Stimulated activated naive CD4-positive, alpha-beta T cell (primary cell): Measurements from ENCODE around the gene CERKL.
A peak's percentile ranks its signal among the peaks of the same experiment; 100 is the strongest.

Source experiments
- DNase-seq, 6 experiments: peaks; one replicate each; lab custom pipeline; 2025; lab: John Stamatoyannopoulos, UW

The CERKL gene

DNA sequence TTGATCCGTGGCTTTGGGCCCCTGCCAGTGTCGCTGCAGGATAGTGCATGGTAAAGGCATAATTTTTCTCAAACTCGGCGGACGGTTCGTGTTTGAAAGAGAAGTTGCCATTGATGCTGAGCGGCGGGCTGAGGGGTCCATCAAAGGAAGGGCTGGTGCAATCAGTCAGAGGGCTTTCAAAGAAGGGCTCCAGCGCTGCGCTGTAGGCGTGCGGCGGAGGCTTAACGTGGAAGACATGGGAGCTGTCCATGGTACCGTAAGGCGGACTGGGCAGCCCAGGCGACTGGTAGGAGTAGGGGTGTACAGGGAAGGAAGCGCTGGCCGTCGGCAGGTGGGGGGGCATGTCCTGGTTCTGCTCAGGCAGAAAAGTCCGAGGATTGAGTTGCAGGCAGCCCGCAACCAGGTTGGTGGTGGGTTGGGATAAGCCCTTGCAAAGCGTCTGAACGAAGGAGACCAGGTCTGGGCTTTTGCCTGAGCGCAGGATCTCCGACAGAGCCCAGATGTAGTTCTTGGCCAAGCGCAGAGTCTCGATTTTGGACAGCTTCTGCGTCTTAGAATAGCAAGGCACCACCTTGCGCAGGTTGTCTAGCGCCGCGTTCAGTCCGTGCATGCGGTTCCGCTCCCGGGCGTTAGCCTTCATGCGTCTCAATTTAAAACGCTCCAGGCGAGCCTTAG is 21.1 kb upstream of the CERKL start:
- peak in 5 of 6 experiments; percentile 10 to 59 (median 37) for DNase-seq

DNA sequence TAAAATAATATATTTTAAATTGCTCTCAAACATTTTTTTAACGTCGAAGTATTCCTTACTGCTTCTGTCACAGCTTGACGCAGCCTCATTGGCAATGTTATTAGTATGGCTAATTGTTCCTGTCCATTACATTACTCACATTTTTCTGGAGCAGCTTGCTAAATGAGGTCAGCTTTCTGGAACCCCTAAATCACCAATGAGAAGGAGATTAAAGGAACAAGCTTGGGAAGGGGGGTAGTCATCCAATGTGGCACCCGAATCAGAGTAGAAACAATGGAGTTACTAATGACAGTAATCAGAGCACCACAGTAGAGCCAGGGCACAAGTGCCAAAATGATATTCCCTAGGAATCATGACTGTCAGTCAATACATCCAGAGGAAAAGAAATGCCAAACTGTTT is 18.3 kb upstream of the CERKL start:
- DNase-seq = no peak

DNA sequence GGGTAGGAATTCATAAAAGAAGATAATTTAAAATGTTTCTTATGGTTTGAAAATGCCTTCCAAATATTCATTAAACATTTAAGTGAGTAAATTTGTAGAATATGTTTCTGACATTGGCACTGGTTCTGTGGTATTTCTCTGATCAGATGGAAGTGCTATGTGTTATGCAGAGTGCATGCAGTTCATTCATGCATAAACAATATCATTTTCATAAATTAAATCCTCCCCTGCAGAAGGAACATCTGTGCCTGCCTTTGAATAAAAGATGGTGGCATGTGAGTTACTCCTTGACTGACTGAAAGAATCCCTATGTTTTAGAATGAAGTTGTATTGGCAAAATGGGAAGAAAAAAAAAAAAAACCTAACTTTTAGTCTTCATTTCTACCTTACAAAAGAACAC is 17.6 kb upstream of the CERKL start:
- no peak for DNase-seq

DNA sequence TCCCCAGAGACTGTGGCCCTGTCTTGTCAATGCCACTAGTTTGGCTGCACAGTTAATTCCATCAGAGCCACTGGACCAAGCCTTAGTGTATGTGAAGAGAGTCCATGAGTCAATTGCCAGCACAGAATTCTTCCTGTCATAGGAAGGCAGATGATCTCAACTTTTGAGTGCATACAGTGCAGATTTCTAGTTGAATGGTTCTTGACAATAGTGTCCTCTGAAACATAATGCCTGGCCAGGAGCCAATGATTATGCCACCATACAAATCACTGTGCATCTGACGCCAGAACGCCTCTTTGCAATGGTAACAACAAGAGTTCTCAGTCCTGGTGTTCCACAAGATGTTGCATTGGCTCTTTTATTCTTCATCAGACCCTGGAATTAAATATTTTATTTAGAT is 16.3 kb upstream of the CERKL start:
- no peak for DNase-seq

DNA sequence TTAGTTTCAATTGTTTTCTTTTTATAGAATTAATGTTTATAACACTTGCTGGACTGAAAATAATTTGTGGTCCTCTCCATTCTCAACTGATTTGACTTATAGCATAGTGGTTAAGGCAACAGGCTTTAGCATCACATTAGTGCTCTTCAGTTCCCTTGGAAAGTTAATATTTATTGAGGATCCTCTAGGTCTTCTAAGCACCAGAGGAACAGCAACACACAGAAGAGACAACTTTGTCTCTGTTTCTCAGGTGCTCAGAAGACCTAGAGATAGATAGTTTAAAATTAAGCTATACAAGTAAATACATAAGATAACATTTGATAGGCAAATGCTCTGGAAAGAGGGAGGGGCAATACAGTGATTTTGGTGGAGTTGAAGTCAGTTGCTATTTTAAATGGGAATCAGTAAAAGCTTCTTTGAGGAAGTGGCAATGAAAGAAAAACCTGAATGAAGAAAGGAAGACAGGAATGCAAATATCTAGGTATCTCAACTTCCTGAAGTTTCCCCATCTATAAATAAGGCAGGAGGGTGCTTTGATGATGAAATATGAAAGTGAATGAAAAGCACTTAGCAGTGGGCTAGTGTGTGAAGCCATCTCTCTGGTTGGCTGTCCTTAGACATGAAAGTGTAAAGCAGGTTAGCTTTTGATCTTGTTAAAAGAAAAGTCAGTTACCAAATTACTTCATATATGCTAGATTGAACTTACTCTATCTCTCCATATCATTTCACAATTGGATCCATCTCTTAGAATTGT is 15.5 kb upstream of the CERKL start:
- no peak for DNase-seq

DNA sequence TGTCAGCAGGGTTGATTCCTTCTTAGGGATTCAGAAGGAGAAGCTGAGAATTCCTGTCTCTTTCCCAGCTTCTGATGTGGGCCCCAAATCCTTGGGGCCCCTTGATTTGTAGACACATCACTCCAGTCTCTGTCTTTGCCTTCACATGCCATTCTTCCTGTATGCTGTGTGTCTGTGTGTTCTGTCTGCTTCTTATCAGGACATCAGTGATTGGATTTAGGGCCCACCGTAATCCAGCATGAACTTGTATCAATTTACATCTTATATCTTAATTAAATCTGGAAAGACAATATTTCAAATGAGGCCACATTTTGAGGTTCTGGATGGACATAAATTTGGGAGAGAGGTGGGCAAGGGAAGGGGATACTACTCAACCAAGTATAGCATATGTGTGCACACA is 13.7 kb upstream of the CERKL start:
- no peak for DNase-seq

DNA sequence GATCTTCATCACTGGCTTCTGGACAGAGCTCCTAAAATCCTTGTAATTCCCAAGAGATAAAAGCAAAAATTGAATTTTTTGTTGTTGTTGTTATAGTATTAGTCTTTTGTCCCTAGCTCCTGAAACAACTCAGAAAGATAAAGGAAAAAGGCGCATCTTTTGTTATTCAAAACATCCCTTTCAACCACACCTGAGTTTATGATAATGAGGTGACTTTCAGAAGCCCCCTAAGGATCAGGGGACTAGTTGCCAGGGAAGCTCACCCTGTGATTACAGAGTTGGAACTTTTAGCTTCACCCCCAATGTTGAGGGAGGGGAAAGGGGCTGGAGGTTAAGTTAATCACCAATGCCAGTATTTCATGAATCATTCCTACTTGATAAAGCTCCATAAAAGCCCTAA is 10.3 kb upstream of the CERKL start:
- no peak for DNase-seq

DNA sequence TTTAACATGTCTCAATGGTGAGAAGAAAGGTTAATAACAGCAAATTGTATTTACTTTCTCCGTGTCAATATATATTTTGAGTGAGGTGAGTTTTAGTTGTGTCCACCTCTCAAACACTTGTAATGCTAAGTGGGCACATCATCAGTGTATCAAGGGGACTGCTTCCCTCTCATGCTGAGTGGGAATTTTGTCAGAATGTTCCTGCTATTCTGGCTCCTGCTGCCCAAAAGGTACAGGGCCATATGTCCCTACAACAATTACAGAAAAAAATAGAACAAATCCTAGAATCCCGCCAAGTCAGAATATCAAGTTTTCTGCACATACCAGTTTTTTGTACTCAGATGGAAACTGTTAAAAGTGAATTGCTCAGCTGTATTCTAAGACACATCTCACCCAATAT is 5.4 kb upstream of the CERKL start:
- DNase-seq = no peak

DNA sequence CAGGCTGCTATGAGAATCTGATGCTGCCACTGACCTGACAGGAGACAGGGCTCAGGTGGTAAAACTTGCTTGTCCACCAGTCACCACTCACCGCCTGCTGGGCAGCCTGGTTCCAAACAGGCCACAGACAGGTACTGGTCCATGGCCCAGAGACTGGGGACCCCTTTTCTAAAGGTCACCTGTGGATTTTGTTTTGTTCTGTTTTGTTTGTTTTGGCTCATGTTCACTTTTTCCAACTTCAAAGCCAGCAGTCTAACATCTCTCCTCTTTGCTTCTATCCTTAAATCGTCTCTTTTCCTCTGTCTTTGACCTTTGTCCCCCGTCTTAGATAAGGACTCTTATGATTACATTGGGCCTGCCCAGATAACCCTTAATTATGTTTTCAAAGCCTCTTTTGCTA is 3.3 kb upstream of the CERKL start:
- DNase-seq = no peak

DNA sequence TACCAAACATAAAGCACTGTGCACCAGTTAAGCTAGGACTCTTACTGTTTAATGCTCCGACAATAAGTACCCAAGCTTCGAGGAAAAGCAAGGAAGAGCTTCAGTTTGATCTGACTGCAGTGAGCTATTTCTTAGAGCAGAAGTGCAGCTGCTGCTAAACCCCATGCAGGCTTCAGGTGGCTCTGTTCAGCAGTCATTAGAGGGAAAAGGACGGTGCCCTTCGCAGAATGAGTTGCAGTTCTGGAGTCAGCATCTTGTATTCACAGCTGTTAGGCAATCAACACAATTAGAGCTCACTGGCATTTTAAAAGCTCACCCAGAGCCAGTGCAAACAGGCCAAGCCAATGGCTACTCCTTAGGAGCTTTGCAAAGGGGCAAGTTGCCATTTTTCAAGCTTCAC is 1.5 kb upstream of the CERKL start:
- DNase-seq = no peak

DNA sequence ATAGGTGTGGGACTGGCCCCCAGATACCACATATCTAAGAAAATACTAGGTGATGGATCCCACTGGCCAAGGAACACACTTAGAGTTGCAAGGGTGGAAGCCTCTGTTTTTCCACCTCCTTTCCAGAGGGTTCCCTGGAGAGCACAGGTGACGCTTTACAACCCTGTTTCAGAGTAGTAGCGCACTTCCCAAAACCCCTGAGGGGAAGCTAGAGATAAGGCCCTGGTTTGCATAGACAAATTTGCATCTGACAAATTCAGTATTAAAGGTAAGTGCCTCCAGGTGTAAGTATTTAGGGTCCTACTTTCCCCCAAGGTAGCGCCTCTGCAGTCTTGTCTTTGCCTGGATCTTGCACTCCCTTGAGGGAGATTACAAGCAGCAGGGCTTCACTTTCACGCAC is 474 bp upstream of the CERKL start:
- no peak for DNase-seq

DNA sequence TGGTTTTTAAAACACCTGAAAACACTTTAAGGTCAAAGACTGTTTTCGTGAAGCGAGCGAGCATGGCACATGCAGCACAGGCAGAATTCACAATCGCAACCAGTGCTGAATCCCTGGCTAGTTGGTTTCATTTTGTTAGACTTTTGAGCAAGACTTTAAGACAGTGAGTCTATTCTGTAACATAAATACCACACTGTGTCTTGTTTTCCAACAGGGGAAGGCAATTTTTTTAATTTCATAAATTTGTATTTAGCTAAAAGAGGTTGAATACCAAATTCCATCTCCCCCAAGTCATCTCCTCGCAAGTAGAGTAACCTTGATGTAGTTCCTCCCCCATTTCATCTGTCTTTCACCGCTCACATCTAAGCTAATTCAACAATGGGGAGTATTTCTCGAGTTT is 1.4 kb downstream of the CERKL start:
- DNase-seq = no peak

DNA sequence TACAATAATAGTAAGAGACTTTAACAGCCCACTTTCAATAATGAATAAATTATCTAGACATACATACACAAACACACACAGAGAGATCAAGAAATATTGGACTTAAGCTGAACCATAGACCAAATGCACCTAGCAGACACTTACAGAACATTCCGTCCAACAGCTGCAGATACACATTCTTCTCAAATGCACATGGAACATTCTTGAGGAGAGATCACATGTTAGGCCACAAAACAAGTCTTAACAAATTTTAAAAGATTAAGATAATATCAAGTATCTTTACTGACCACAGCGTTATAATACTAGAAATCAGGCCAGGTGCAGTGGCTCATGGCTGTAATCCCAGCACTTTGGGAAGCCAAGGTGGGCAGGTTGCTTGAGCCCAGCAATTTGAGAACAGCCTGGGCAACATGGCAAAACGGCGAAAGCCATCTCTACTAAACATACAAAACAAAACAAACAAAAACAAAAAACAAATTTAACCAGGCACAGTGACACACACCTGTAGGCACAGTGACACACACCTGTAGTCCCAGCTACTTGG is 7.4 kb downstream of the CERKL start:
- no peak for DNase-seq

DNA sequence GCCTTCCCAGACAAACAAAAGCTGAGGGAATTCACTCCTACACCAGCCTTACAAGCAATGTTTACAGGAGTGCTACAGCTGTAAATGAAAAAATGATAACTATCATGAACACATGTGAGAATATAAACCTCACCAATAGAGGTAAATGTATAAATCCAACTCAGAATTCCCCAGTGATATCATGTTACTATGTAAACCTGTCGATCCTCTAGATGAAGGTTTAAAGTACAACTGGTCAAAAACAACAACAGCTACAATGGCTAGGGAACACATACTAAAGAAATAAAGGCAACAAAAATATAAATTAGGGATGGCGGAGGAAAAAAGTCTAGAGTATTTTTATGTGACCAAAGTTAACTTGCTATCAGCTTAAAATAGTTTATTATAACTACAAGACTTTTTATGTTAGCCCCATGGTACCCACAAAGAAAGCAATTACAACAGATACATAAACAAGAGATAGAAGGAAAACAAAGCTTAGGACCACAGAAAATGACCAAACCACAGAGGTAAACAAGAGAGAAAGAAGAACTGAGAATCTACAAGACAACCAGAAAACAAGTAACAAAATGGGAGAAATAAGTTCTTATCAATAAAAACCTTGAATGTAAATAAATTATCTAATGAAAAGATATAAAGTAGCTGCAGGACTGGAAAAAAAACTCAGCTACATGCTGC is 8.3 kb downstream of the CERKL start:
- DNase-seq = no peak

DNA sequence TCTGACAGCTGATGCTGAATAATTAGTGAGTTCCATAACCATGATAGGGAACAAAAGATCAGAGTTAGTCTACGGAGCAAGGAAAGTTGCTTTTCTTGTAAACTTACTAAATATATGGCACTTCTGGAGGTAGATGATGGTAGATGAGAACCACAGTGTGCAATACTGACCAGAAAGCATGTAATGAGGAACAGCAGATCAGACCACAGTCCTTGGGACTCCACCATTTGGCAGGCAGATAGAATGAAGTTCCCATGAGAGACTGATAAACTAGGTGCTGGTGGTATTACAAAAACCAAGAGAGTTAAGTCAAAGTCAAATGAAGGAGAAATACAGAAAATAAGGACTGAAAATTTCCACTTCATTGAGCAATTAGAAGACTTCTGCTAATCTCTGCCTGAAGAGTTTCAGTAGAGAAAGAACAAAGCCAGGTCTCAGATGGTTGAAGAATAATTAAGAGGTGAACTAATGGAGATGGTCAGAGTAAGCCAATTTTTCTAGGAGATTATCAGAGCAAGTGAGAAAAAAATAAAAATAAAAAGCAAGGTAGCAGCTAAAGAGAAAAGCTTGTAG is 10.4 kb downstream of the CERKL start:
- no peak for DNase-seq

DNA sequence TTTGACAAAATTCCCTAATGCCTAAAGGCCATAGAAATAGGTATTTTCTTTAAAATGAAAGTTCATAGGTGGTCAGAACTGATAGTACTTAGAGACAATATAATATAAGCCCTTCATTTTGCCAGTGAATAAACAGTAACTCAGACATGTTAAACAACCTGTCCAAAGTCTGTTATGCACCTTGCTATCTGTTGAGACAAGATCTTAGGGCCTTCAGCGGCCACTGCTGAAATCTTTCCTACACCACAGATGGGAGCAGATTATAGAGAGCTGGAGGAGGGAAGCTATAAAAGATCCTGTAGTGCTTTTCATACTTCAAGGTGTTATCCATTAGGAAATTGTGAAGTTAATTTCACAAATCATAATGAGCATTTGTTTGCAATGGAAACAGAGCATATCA is 13.8 kb downstream of the CERKL start:
- no peak for DNase-seq

DNA sequence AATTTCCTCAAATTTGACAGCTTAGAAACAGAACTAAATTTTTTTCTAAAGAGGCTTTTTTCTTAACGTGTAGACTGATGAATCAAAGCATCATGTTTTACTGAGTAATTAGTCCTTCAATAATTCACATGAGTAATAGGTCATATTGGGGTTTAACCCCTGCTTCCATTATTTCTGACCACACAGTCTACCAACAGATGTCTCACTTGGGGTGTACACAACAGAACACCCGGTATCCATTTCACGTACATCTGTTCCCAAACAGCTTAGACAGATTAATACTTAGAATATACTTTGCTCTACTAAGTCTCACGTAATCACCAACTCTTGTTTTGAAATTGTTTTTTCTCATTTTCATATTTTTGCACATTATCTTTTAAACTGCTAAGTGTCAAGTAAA is 14.8 kb downstream of the CERKL start:
- no peak for DNase-seq

DNA sequence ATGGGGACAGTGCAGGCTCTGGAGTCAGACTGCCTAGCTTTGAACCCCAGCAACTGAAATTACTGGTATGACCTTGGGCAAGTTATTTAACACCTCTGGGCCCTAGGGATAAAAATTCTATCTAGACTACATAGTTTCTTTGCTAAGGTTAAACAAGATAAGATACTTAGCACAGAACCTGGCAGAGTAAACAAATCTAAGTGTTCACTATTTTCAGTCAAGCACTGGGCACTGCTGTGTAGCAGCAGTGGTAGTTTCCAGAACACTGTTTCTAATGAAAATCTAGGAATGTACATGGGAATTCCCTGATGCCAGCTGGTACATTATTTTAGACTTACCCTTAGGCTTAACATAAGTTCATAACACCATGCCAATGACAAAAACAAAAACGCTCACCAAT is 17.2 kb downstream of the CERKL start:
- no peak for DNase-seq

DNA sequence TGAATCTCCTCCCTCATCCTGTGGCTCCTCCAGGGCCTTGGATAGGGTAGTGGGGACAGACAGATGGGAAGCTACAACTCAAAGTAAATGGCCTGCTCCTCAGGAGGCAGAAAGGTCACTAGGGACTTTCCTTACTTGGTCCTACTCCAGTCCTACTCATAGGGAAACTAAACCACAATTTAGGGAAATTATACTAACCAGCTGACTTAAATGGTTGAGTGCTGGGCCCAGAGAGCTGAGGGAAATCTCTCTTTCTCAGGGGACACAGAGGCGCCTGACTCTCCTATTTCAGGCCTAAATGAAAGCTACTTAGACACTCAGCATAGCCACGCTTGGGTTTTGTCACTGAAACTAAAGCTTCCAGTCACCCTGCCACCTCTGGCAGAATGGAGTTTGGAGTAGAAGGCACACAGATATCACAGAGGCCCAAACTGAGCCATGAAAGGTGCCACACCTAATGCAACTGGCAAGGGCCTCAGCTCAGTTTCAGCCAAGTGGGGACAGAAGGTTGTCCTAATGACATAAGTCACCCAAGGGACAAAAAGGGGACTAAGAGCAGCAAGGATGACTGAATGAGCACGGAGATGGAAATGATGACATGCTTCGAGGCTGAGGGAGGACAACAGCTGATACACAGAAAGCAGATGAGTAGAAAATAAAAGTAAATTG is 24.0 kb downstream of the CERKL start:
- no peak for DNase-seq

DNA sequence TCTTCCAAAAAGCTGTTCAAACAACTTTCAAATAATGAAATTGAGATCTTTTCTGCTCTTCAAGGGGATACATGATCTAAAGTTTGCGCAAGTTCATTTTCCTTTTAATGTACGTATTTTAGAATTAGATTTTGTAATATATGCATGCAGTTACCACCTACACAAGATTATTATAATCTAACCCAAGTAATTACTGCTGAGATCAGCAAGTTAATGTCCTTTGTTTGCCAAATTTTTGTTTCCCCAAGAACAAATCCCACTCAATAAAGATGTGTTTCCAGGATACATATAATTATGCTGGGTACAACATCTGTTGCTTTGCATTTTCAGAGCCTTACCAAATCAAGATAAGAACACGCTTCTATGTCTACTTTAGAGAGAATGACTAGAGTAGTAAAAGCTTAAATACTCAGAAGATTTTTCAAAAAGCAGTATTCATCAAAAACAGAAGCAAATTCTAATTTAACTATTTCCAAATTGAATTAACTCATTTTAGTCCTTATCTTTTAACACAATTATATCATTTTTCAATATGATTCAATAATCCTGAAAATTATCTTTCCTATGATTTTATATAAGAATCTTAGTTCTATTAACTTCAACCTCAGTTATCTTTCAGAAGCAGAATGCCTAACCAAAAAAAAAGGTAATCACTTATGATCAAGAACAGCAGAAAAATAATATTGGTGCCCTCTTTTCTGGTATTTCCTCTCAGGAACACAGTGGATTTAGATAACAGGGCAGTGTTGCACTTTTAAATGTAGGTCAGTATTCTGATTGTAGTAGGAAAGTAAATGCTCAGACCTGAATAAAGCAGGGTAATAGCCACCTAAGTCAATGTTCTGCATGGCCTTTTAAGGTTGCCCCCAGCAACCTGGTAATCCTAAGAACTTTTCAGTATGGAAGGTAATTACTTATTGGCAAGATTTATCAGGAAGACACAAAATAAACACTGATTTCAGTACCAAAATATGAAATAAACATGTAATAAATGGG is 28.0 kb downstream of the CERKL start:
- no peak for DNase-seq

DNA sequence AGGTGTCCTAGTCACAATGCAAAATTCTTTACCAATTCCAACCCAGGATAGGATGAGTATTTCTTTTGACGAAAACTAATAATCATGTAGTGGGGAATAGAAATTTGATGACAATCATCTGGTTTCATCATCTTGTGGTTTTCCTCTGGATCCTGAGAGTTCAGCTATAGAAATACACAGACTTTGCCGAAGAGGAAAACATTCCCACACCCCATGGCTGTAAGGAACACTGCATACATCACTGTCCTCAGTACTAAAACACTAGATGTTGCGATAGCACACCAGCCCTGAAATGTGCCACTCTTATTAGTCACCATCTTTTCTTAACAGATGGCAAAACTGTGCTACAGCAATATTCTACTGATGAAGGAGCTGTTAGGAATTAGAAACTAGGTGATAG is 29.4 kb downstream of the CERKL start:
- no peak for DNase-seq
